ENCODE data around the gene PHAF1.

PHAF1 gene

GRCh38 chr16:67075331-67075730 lies 34.4 kb upstream of the PHAF1 start:
- Histone ChIP-seq H3K36me3 (ENCODE audit: control insufficient read depth in 1 of 2, insufficient read depth in 2 of 2, low read depth in 1 of 2, low read length in 2 of 2) (peaks cover 15 to 71% of the 10 kb centered on the region in 2 experiments), H3K4me2 (ENCODE audit: low read length, poor library complexity, severe bottlenecking) (no peak overlapping the region), H3K4me1 (ENCODE audit: control insufficient read depth, insufficient read depth, low read depth, low read length) (no peaks in the 10 kb centered on the region), H2BK15ac (ENCODE audit: low read depth, poor library complexity, severe bottlenecking) (no peak overlapping the region), H3K4me3 (ENCODE audit: insufficient read depth in 1 of 2, low read depth in 1 of 2, low read length in 2 of 2) (no peak overlapping the region), H3K4ac (ENCODE audit: low read depth in 1 of 2, low read length in 2 of 2) (no peak overlapping the region), H3K27me3 (ENCODE audit: control insufficient read depth in 1 of 2, insufficient read depth in 1 of 2, low read length in 2 of 2) (no peaks in the 10 kb centered on the region), H3K9me3 (ENCODE audit: control insufficient read depth, low read length) (no peaks in the 10 kb centered on the region), H2BK120ac (ENCODE audit: low read depth, low read length) (no peak overlapping the region), H4K91ac (ENCODE audit: low read length) (no peak overlapping the region), H3K18ac (ENCODE audit: low read depth in 1 of 2, low read length in 2 of 2) (no peak overlapping the region), H2BK12ac (ENCODE audit: low read length in 2 of 2) (no peak overlapping the region), H2BK5ac (ENCODE audit: low read depth, low read length, poor library complexity, severe bottlenecking) (no peak overlapping the region), H2AFZ (ENCODE audit: low read depth, low read length) (no peak overlapping the region), H3K79me1 (replicated peaks; ENCODE audit: low read length, poor library complexity, severe bottlenecking) (peaks cover 23% of the 10 kb centered on the region), H3K27ac (ENCODE audit: low read length, poor library complexity, severe bottlenecking) (no peak overlapping the region), H3K23ac (ENCODE audit: low read length in 2 of 2) (no peak overlapping the region), H2AK5ac (ENCODE audit: low read length, severe bottlenecking) (no peak overlapping the region), H3K9ac (ENCODE audit: low read length) (no peak overlapping the region), H4K8ac (ENCODE audit: low read length) (no peak overlapping the region), H3K14ac (ENCODE audit: low read length in 2 of 2) (no peak overlapping the region)
- WGBS: no CpG with 5 or more reads among the region's 2 CpGs
- DNase-seq: no peak

GRCh38 chr16:67077871-67078270 lies 31.9 kb upstream of the PHAF1 start:
- peaks cover 15 to 60% of the 10 kb centered on the region in 2 experiments for H3K36me3 ChIP-seq (ENCODE audit: control insufficient read depth in 1 of 2, insufficient read depth in 2 of 2, low read depth in 1 of 2, low read length in 2 of 2)
- no peak overlapping the region for H2BK120ac ChIP-seq (ENCODE audit: low read depth, low read length)
- H3K14ac ChIP-seq (ENCODE audit: low read length in 2 of 2): no peak overlapping the region
- WGBS: over 99% methylated on average over 4 of the region's 4 CpGs
- H3K4me1 ChIP-seq (ENCODE audit: control insufficient read depth, insufficient read depth, low read depth, low read length): no peaks in the 10 kb centered on the region
- no peak overlapping the region for H2BK5ac ChIP-seq (ENCODE audit: low read depth, low read length, poor library complexity, severe bottlenecking)
- no peak overlapping the region for H3K23ac ChIP-seq (ENCODE audit: low read length in 2 of 2)
- no peak overlapping the region for H4K91ac ChIP-seq (ENCODE audit: low read length)
- no peak overlapping the region for H3K4me3 ChIP-seq (ENCODE audit: insufficient read depth in 1 of 2, low read depth in 1 of 2, low read length in 2 of 2)
- no peak overlapping the region for H2BK15ac ChIP-seq (ENCODE audit: low read depth, poor library complexity, severe bottlenecking)
- no peak overlapping the region for H3K9ac ChIP-seq (ENCODE audit: low read length)
- no peak overlapping the region for H2AFZ ChIP-seq (ENCODE audit: low read depth, low read length)
- H2AK5ac ChIP-seq (ENCODE audit: low read length, severe bottlenecking): no peak overlapping the region
- H3K18ac ChIP-seq (ENCODE audit: low read depth in 1 of 2, low read length in 2 of 2): no peak overlapping the region
- DNase-seq: no peak
- H4K8ac ChIP-seq (ENCODE audit: low read length): no peak overlapping the region
- no peaks in the 10 kb centered on the region for H3K9me3 ChIP-seq (ENCODE audit: control insufficient read depth, low read length)
- H3K27ac ChIP-seq (ENCODE audit: low read length, poor library complexity, severe bottlenecking): no peak overlapping the region
- H3K4ac ChIP-seq (ENCODE audit: low read depth in 1 of 2, low read length in 2 of 2): no peak overlapping the region
- H2BK12ac ChIP-seq (ENCODE audit: low read length in 2 of 2): no peak overlapping the region
- H3K4me2 ChIP-seq (ENCODE audit: low read length, poor library complexity, severe bottlenecking): no peak overlapping the region
- no peaks in the 10 kb centered on the region for H3K27me3 ChIP-seq (ENCODE audit: control insufficient read depth in 1 of 2, insufficient read depth in 1 of 2, low read length in 2 of 2)
- H3K79me1 ChIP-seq (replicated peaks; ENCODE audit: low read length, poor library complexity, severe bottlenecking): peaks cover 25% of the 10 kb centered on the region

GRCh38 chr16:67082100-67082499 lies 27.6 kb upstream of the PHAF1 start:
- Histone ChIP-seq H2BK15ac (ENCODE audit: low read depth, poor library complexity, severe bottlenecking) (no peak overlapping the region), H3K4me2 (ENCODE audit: low read length, poor library complexity, severe bottlenecking) (no peak overlapping the region), H2BK12ac (ENCODE audit: low read length in 2 of 2) (no peak overlapping the region), H3K79me1 (replicated peaks; ENCODE audit: low read length, poor library complexity, severe bottlenecking) (peaks cover 26% of the 10 kb centered on the region), H4K8ac (ENCODE audit: low read length) (no peak overlapping the region), H3K4me1 (ENCODE audit: control insufficient read depth, insufficient read depth, low read depth, low read length) (peaks cover 3% of the 10 kb centered on the region), H2AK5ac (ENCODE audit: low read length, severe bottlenecking) (no peak overlapping the region), H3K27ac (ENCODE audit: low read length, poor library complexity, severe bottlenecking) (no peak overlapping the region), H3K14ac (ENCODE audit: low read length in 2 of 2) (no peak overlapping the region), H3K23ac (ENCODE audit: low read length in 2 of 2) (no peak overlapping the region), H2BK5ac (ENCODE audit: low read depth, low read length, poor library complexity, severe bottlenecking) (no peak overlapping the region), H3K4me3 (ENCODE audit: insufficient read depth in 1 of 2, low read depth in 1 of 2, low read length in 2 of 2) (no peak overlapping the region), H3K9ac (ENCODE audit: low read length) (no peak overlapping the region), H2BK120ac (ENCODE audit: low read depth, low read length) (no peak overlapping the region), H4K91ac (ENCODE audit: low read length) (no peak overlapping the region), H3K9me3 (ENCODE audit: control insufficient read depth, low read length) (no peaks in the 10 kb centered on the region), H3K36me3 (ENCODE audit: control insufficient read depth in 1 of 2, insufficient read depth in 2 of 2, low read depth in 1 of 2, low read length in 2 of 2) (peaks cover 7 to 47% of the 10 kb centered on the region in 2 experiments), H2AFZ (ENCODE audit: low read depth, low read length) (no peak overlapping the region), H3K27me3 (ENCODE audit: control insufficient read depth in 1 of 2, insufficient read depth in 1 of 2, low read length in 2 of 2) (no peaks in the 10 kb centered on the region), H3K18ac (ENCODE audit: low read depth in 1 of 2, low read length in 2 of 2) (no peak overlapping the region), H3K4ac (ENCODE audit: low read depth in 1 of 2, low read length in 2 of 2) (no peak overlapping the region)
- WGBS: 97% methylated on average over 4 of the region's 6 CpGs
- no peak for DNase-seq

GRCh38 chr16:67082891-67083290 lies 26.9 kb upstream of the PHAF1 start:
- DNase-seq: peak; percentile 13
- Histone ChIP-seq H2AK5ac (ENCODE audit: low read length, severe bottlenecking) (no peak overlapping the region), H3K9ac (ENCODE audit: low read length) (no peak overlapping the region), H3K14ac (ENCODE audit: low read length in 2 of 2) (no peak overlapping the region), H3K9me3 (ENCODE audit: control insufficient read depth, low read length) (no peaks in the 10 kb centered on the region), H2BK12ac (ENCODE audit: low read length in 2 of 2) (no peak overlapping the region), H3K4me3 (ENCODE audit: insufficient read depth in 1 of 2, low read depth in 1 of 2, low read length in 2 of 2) (no peak overlapping the region), H2AFZ (ENCODE audit: low read depth, low read length) (no peak overlapping the region), H3K4me1 (ENCODE audit: control insufficient read depth, insufficient read depth, low read depth, low read length) (peaks cover 3% of the 10 kb centered on the region), H3K79me1 (replicated peaks; ENCODE audit: low read length, poor library complexity, severe bottlenecking) (peaks cover 27% of the 10 kb centered on the region), H3K36me3 (ENCODE audit: control insufficient read depth in 1 of 2, insufficient read depth in 2 of 2, low read depth in 1 of 2, low read length in 2 of 2) (peaks cover 7 to 43% of the 10 kb centered on the region in 2 experiments), H3K27me3 (ENCODE audit: control insufficient read depth in 1 of 2, insufficient read depth in 1 of 2, low read length in 2 of 2) (no peaks in the 10 kb centered on the region), H4K91ac (ENCODE audit: low read length) (no peak overlapping the region), H3K4me2 (ENCODE audit: low read length, poor library complexity, severe bottlenecking) (no peak overlapping the region), H3K27ac (ENCODE audit: low read length, poor library complexity, severe bottlenecking) (no peak overlapping the region), H2BK5ac (ENCODE audit: low read depth, low read length, poor library complexity, severe bottlenecking) (no peak overlapping the region), H2BK15ac (ENCODE audit: low read depth, poor library complexity, severe bottlenecking) (no peak overlapping the region), H3K18ac (ENCODE audit: low read depth in 1 of 2, low read length in 2 of 2) (no peak overlapping the region), H3K23ac (ENCODE audit: low read length in 2 of 2) (no peak overlapping the region), H2BK120ac (ENCODE audit: low read depth, low read length) (no peak overlapping the region), H3K4ac (ENCODE audit: low read depth in 1 of 2, low read length in 2 of 2) (no peak overlapping the region), H4K8ac (ENCODE audit: low read length) (no peak overlapping the region)
- 100% methylated on average over 1 of the region's 1 CpG for WGBS
